Stimulated activated CD8-positive, alpha-beta memory T cell treated with anti-CD3 and anti-CD28 coated beads, Interleukin-12 subunit alpha, Interleukin-12 subunit beta, amount 100 ng/mL, for 24 hours (primary cell): Measurements from ENCODE around the gene ZNF736.
"Not testable (repeated sequence)": the region's sequence is repeated elsewhere in the genome, so short reads cannot be mapped to it uniquely, and the experiment has no call there.

Experiments
- DNase-seq: peaks from one replicate; pipeline ENCODE4 v3.0.0-alpha.2; 2020; ENCODE audit errors: extremely low read depth

Gene ZNF736

GRCh38 chr7:64313740-64314491, at the start of gene ZNF736:
Gene ZNF736 (plus strand): TSS chr7:64313961. CDS start chr7:64314151, 190 bp downstream.
- DNase-seq: peak; percentile 65

DNA sequence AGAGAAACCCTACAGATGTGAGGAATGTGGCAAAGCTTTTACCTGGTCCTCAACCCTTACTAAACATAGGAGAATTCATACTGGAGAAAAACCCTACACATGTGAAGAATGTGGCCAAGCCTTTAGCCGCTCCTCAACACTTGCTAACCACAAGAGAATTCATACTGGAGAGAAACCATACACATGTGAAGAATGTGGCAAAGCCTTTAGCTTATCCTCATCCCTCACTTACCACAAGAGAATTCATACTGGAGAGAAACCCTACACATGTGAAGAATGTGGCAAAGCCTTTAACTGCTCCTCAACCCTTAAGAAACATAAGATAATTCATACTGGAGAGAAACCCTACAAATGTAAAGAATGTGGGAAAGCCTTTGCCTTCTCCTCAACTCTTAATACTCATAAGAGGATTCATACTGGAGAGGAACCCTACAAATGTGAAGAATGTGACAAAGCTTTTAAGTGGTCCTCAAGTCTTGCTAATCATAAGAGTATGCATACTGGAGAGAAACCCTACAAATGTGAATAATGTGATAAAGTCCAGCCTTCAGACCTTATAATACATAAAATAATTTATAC, 47.3 kb upstream of the ZNF736 start:
- no peak for DNase-seq

DNA sequence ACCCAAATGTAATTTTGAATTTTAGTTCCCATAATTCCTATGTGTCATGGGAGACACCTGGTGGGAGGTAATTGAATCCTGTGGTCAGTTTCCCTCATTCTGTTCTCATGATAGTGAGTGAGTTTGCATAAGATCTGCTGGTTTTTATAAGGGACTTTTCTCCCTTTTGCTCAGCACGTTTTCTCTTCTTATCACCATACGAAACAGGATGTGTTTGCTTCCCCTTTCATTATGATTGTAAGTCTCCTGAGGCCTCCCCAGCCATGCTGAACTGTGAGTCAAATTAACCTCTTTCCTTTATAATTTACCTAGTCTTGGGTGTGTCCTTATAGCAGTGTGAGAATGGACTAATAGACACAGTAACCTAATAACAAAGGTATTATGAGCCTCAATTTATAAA, 36.1 kb upstream of the ZNF736 start:
- DNase-seq: no peak

DNA sequence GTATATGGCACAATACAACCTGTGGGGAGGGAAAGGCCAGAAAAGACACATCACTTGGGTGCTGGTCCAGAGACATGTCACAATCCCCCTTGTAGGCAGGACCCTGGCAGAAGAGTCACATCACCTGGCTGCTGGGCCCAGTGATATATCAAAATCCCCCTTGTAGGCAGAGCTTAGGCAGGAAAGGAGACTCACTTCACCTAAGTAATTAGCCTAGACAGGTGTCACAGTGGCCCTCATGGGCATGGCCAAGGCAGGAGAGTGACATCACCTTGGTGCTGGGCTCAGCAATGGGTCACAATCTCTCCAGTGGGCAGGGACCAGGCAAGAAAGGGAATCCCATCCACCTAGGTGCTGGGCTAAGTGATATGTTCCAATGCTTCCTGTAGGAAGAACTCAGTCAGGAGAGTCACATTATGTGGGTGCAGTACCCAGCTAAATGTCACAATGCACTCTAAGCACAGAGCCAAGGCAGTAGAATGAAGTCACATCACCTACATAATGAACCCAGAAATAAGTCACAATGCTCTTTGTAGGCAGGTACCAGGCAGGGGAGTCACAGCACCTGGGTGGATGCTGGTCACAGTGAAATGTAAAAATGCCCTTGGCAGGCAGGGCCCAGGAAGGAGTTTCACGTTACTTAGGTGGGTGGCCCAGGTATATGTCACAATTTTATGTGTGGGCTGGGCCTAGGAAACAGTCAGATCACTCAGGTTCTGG, 18.9 kb upstream of the ZNF736 start:
- no peak for DNase-seq

- not testable (repeated sequence) for DNase-seq
Measured at GRCh38 chr7:64297418-64297817, 16.3 kb upstream of the ZNF736 start.

DNA sequence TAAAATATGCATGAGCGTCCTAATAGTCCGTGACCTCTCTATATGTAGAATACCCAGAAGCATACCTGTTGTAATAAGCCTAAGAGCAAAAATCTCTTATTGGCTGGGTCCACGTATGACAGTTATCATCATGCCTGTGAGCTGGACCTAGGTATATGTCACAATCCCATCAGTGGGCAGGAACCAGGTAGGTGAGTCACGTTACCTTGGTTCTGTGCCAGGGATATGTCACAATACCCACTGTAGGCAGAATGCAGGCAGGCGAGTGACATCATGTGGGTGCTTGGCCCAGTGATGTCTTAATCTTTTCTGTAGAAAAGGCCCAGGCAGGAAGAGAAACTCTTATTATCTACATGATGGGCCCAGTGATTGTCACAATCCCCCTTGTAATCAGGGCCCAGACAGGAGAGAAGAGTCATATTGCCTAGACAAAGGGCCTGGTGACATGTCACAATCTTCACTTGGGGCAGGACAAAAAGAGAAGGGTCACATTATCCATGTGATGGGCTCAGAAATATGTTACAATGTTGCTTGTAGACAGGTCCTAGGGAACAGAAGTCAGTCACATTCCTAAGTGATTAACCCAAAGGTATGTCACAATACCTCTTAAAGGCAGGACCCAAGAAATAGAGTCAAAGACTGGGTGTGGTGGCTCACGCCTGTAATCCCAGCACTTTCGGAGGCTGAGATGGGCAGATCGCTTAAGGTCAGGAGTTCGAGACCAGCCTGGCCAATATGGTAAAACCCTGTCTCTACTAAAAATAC, 12.9 kb upstream of the ZNF736 start:
- no peak for DNase-seq

- DNase-seq: peak; percentile 80
Measured at GRCh38 chr7:64307254-64308015, 6.3 kb upstream of the ZNF736 start.

GRCh38 chr7:64308016-64308270, 5.8 kb upstream of the ZNF736 start:
- no peak for DNase-seq

GRCh38 chr7:64310426-64310825, 3.3 kb upstream of the ZNF736 start:
- DNase-seq: no peak

DNA sequence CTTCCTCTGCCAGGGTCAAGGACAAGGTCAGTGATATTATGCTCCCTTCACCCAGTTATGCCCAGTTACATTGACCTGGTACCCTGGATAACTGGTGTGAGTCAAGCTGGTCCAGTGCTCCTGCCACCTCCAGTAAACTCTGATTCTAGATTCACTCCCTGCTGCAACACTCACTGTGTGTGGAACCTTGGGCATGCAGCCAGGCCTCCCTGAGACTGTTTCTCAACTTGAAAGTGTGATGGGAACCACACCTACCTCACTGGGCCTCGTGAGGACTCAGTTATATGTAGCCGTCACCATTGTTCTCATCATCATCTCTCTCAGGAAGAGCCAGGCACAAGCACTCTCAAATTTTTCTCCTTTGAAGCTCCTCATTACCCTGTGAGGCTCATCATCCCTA, 935 bp upstream of the ZNF736 start:
- no peak for DNase-seq

DNA sequence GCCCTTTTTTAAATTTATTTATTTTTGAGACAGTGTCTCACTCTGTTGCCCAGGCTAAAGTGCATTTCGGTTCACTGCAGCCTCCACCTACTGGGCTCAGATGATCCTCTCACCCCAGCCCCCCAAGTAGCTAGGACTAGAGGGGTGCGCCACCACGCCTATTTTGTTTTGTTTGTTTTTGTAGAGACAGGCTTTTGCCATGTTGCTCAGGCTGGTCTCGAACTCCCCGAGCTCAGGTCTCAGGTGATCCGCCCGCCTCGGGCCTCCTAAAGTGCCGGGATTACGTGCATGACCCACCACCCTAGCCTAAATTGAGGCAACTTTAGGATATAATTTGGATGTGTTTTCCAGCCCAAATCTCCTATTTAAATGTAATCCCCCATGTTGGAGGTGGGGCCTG, 805 bp downstream of the ZNF736 start:
- no peak for DNase-seq

GRCh38 chr7:64316031-64316742, 2.4 kb downstream of the ZNF736 start:
- not testable (repeated sequence) for DNase-seq

GRCh38 chr7:64320547-64321513, 7.1 kb downstream of the ZNF736 start:
- no peak for DNase-seq

DNA sequence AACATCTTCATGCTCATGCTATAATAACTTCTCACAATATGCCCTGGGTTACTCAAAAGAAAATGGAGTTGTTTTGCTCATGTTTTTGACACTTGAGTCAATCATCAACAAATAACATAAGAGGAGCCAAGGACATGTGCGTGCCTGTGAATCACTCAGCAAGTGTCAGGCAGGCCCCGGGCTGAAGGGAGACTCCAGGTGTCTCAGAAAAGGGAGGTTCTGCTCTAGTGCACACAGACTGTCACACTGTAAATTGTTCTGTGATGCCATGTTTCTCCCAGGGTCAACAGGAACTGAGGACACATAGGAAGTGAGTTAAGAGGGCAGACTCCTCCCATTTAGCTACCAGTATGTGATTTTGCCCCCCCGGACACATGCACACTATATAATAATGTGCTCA, 10.4 kb downstream of the ZNF736 start:
- not testable (repeated sequence) for DNase-seq

GRCh38 chr7:64348713-64349210, 35.0 kb downstream of the ZNF736 start:
- DNase-seq: not testable (repeated sequence)

GRCh38 chr7:64359543-64359942, 45.8 kb downstream of the ZNF736 start:
- DNase-seq: no peak

DNA sequence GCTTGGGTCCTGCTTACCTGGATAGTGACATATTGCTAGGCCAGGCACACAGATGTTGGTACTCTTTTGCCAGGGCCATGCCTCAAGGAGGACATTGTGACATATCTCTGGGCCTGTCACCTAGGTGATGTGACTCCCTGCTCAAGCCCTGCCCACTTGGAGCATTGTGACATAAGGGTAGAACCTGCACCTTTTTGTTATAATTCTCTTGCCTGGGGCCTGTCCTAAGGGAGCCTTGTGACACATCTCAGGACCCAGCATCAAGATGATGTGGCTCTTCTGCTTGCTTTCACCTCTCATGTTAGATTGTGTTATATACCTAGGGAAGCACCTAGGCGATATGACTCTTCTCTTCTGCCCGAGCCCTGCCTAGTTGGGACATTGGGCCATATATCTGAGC, 57.4 kb downstream of the ZNF736 start:
- no peak for DNase-seq

DNA sequence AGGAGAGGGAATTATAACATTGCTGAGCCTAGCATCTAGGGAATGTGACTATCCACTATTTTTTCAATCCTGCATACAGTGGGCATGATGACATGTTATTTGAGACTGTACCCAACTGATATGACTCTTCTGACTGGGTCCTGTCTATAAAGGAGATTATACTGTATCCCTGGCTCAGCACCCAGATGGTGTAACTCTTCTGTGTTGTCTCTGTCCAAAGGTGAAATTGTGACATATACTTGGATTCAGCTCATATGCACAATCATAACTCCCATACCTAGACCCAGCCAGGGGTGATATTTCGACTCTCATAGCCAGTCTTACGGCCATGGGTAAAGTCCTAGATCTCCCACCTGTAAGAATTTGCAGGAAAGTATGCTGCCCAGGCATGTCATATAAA, 59.3 kb downstream of the ZNF736 start:
- DNase-seq: no peak

GRCh38 chr7:64400401-64400800, 86.6 kb downstream of the ZNF736 start:
- no peak for DNase-seq
